ENCODE results near the gene NOS1AP.

The NOS1AP gene

GRCh38 chr1:162265983-162266382 lies 196.5 kb downstream of the NOS1AP start:
- CTCF ChIA-PET, result interaction anchor here (0.9 to 1.7 kb wide), 4 partner anchors 11 to 210 kb away, joined by 3 to 4 read pairs (median 4); no protein-coding TSS in a partner anchor
- TF ChIP-seq, protein P1, sequence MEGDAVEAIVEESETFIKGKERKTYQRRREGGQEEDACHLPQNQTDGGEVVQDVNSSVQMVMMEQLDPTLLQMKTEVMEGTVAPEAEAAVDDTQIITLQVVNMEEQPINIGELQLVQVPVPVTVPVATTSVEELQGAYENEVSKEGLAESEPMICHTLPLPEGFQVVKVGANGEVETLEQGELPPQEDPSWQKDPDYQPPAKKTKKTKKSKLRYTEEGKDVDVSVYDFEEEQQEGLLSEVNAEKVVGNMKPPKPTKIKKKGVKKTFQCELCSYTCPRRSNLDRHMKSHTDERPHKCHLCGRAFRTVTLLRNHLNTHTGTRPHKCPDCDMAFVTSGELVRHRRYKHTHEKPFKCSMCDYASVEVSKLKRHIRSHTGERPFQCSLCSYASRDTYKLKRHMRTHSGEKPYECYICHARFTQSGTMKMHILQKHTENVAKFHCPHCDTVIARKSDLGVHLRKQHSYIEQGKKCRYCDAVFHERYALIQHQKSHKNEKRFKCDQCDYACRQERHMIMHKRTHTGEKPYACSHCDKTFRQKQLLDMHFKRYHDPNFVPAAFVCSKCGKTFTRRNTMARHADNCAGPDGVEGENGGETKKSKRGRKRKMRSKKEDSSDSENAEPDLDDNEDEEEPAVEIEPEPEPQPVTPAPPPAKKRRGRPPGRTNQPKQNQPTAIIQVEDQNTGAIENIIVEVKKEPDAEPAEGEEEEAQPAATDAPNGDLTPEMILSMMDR (IDR thresholded peaks at IDR 0.05; ENCODE audit: control extremely low read depth, extremely low read depth, low read depth, missing control alignments), result no peak
- no peak for DNase-seq (ENCODE audit: extremely low spot score)
- POLR2A ChIA-PET, result no interaction called here

DNA sequence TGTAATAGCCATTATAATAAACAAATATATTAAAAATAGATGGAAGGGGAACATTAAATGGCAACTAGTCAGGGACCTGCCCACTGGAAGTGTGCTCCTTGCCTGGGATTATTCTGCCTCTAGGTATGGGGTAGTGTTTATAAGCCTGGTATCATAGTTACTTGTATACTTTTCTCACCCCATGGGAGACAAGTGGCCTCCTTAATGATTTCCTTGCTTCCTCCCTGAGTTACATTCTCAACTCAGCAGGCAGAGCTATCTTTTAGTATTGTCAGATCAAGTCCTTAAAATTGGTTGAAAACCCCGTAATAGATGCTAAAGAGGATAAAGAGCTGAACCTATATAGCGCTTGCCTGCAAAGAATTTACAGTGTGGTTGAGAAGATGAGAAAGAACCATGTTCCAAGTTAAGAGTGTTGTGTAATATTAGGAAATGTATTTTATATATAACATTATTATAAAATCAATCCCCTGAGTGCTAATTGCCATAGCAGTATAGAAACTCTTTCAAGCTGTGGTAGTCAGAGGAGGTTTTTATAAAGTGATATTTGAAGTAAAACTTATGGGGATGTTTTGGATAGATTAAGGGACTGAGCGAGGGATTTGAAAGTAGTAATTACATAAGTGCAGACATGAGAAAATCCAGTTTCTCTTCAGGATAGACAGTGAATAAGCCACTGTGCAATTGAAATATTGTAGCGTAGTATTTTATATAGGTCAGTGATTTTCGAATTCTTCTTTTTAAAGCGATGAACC lies 200.7 kb downstream of the NOS1AP start:
- POLR2A ChIA-PET, result no interaction called here
- no peak for DNase-seq (ENCODE audit: extremely low spot score)
- CTCF ChIA-PET, result interaction anchor here (1.2 to 3.0 kb wide), 5 partner anchors 11 to 233 kb away, joined by 3 to 11 read pairs (median 4); no protein-coding TSS in a partner anchor
- TF ChIP-seq, protein P1 (IDR thresholded peaks at IDR 0.05; ENCODE audit: control extremely low read depth, extremely low read depth, low read depth, missing control alignments), result no peak

- no peak for DNase-seq (ENCODE audit: extremely low spot score)
- TF ChIP-seq, protein P1 (IDR thresholded peaks at IDR 0.05; ENCODE audit: control extremely low read depth, extremely low read depth, low read depth, missing control alignments), result no peak
- ChIA-PET POLR2A (no interaction called here), CTCF (interaction anchor here (1.1 to 3.0 kb wide), 3 partner anchors 9 to 480 kb away, joined by 3 to 9 read pairs (median 4); no protein-coding TSS in a partner anchor)
Observed at GRCh38 chr1:162271972-162272371, 202.5 kb downstream of the NOS1AP start.

GRCh38 chr1:162272419-162272818 lies 202.9 kb downstream of the NOS1AP start:
- DNase-seq (ENCODE audit: extremely low spot score), result no peak
- ChIA-PET POLR2A (no interaction called here), CTCF (interaction anchor here (1.4 to 3.0 kb wide), 2 partner anchors 9 to 216 kb away, joined by 4 to 9 read pairs; no protein-coding TSS in a partner anchor)
- TF ChIP-seq, protein P1 (IDR thresholded peaks at IDR 0.05; ENCODE audit: control extremely low read depth, extremely low read depth, low read depth, missing control alignments), result no peak

GRCh38 chr1:162275622-162276175 lies 206.2 kb downstream of the NOS1AP start:
- POLR2A ChIA-PET, result no interaction called here
- no peak for DNase-seq (ENCODE audit: extremely low spot score)
- TF ChIP-seq, protein P1 (IDR thresholded peaks at IDR 0.05; ENCODE audit: control extremely low read depth, extremely low read depth, low read depth, missing control alignments), result no peak
- CTCF ChIA-PET, result interaction anchor here (1.1 to 3.0 kb wide), 4 partner anchors 8 to 483 kb away, joined by 3 to 28 read pairs (median 5); no protein-coding TSS in a partner anchor

DNA sequence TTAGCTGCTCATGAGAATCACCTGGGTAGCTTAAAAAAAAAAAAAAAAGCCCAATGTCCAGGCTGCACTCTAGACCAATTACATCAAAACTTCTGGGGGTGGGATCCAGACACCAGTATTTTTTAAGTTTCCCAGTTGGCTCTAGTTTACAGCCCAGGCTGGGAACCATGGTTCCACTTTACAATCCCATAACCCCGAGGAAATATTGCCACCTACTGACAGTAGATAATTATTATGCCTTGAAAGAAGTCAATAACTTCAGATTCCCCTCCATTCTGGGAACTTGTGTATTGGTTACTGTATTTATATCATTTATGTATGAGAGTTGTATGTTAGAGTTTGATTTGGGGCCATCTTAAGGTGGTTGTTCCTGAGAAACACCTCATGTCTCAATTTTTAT lies 207.0 kb downstream of the NOS1AP start:
- POLR2A ChIA-PET, result no interaction called here
- TF ChIP-seq, protein P1 (IDR thresholded peaks at IDR 0.05; ENCODE audit: control extremely low read depth, extremely low read depth, low read depth, missing control alignments), result peak; percentile 32
- peak; percentile 39 for DNase-seq (ENCODE audit: extremely low spot score)
- CTCF ChIA-PET, result interaction anchor here (0.9 to 3.0 kb wide), 8 partner anchors 9 to 484 kb away, joined by 3 to 28 read pairs (median 4); no protein-coding TSS in a partner anchor
